A549 (cell line): ENCODE measurements around the gene EPB41L5. TPM values are rescaled to one million over a fixed set of nuclear protein-coding genes. Genes with fewer than 3 reads are reported as not detected.

ENCODE experiments used
- ATAC-seq, 2 experiments: fragments of 200-7000 bp in 1 of 2; fragments of >200 bp in 1 of 2; cut with Nextera tagmentation in 1 of 2; cut with Tn5 transposase in 1 of 2; 3 replicates each; pipeline versions ENCODE4 v1.8.0 to v1.9.1; 2018 to 2020; ENCODE audit warnings: mild to moderate bottlenecking in 1 of 2, moderate library complexity in 1 of 2
- CTCF ChIA-PET: fragments of 300-600 bp; sonication (Branson Sonifier 250); formaldehyde crosslinking; extraction: SDS; loops from one replicate; lab custom pipeline; 2021; ENCODE audit warnings: antibody characterized with exemption, inconsistent platforms; lab: Yijun Ruan, JAX
- POLR2A ChIA-PET: fragments of 350-600 bp; formaldehyde crosslinking; extraction: SDS; loops from one replicate; lab custom pipeline; 2021; ENCODE audit warnings: antibody characterized with exemption, inconsistent platforms; lab: Yijun Ruan, JAX
- DNase-seq, 2 experiments: peaks; one replicate each; pipeline versions ENCODE4 v3.0.0 to v3.0.0-alpha.2; 2011 to 2016; ENCODE audit warnings: low read depth in 1 of 2, low spot score in 1 of 2
- FAIRE-seq: peaks from 2 replicates; lab custom pipeline; 2011; peaks lifted over from hg19 to GRCh38; lab: Jason Lieb, UNC
- H3K27ac ChIP-seq, 2 experiments: fragments of >200 bp; sonication (Bioruptor Twin); formaldehyde crosslinking; 3 replicates each; pipeline ENCODE4 v1.5.1; 2016 to 2017
- H3K4me1 ChIP-seq: fragments of >200 bp; sonication (Bioruptor Twin); formaldehyde crosslinking; 3 replicates; pipeline ENCODE4 v1.6.1; 2016
- H3K4me2 ChIP-seq: fragments of >200 bp; sonication (Bioruptor Twin); formaldehyde crosslinking; 3 replicates; pipeline ENCODE4 v1.6.1; 2016
- H3K4me3 ChIP-seq: fragments of >200 bp; sonication (Bioruptor Twin); formaldehyde crosslinking; 3 replicates; pipeline ENCODE4 v1.5.1; 2016
- H3K9me3 ChIP-seq: fragments of >200 bp; sonication (Bioruptor Twin); formaldehyde crosslinking; 3 replicates; pipeline ENCODE4 v1.6.1; 2016
- BHLHE40 ChIP-seq: IDR thresholded peaks from 2 replicates; pipeline ENCODE4 v1.6.1; 2012; ENCODE audit warnings: low read depth, low read length, inconsistent platforms
- CBX8 ChIP-seq: fragments of 200-600 bp; sonication (generic); IDR thresholded peaks from 2 replicates; pipeline ENCODE4 v1.6.1; 2016
- CEBPB ChIP-seq, 2 experiments: fragments of >200 bp in 1 of 2; sonication (Bioruptor Twin) in 1 of 2; formaldehyde crosslinking in 1 of 2; IDR thresholded peaks; 2 replicates each; pipeline ENCODE4 v1.6.1; 2012 to 2016
- GATA3 ChIP-seq: IDR thresholded peaks from 2 replicates; pipeline ENCODE4 v1.6.1; 2012; ENCODE audit warnings: borderline replicate concordance
- HEYL ChIP-seq: fragments of 250-450 bp; sonication (Bioruptor Pico); IDR thresholded peaks from 2 replicates; pipeline ENCODE4 v1.8.0; 2021; ENCODE audit warnings: mild to moderate bottlenecking, moderate library complexity
- HOXB13 ChIP-seq: fragments of 250-450 bp; sonication (Bioruptor Pico); IDR thresholded peaks from 2 replicates; pipeline ENCODE4 v1.5.0; 2020; ENCODE audit warnings: low read depth, mild to moderate bottlenecking, moderate library complexity
- HOXB5 ChIP-seq: fragments of 250-450 bp; sonication (Bioruptor Pico); IDR thresholded peaks from 2 replicates; pipeline ENCODE4 v1.5.0; 2020; ENCODE audit warnings: mild to moderate bottlenecking, moderate library complexity
- JUNB ChIP-seq: fragments of >200 bp; sonication (Bioruptor Twin); formaldehyde crosslinking; IDR thresholded peaks from 2 replicates; pipeline ENCODE4 v1.6.1; 2016
- KDM1A ChIP-seq: fragments of 200-600 bp; sonication (generic); IDR thresholded peaks from 2 replicates; pipeline ENCODE4 v1.6.1; 2016; ENCODE audit warnings: low read depth, mild to moderate bottlenecking
- MAFK ChIP-seq: fragments of 450-650 bp; IDR thresholded peaks from 2 replicates; pipeline ENCODE4 v1.6.1; 2014; ENCODE audit not compliant: partially characterized antibody
- MYC ChIP-seq: IDR thresholded peaks from 2 replicates; pipeline ENCODE4 v1.6.1; 2012; ENCODE audit warnings: mild to moderate bottlenecking, inconsistent platforms, low read length, improper control_type of control experiment, borderline replicate concordance
- NFE2L2 ChIP-seq: fragments of 150-350 bp; conservative IDR thresholded peaks from 2 replicates; pipeline ENCODE4 v1.6.1; 2014; ENCODE audit warnings: low read length
- NR3C1 ChIP-seq: fragments of >200 bp; sonication (Bioruptor Twin); formaldehyde crosslinking; IDR thresholded peaks from 3 replicates; pipeline ENCODE4 v1.6.1; 2017
- POLR2A ChIP-seq: IDR thresholded peaks from 2 replicates; pipeline ENCODE4 v1.6.1; 2012; ENCODE audit warnings: mild to moderate bottlenecking, low read length
- SMC3 ChIP-seq: fragments of >200 bp; sonication (Bioruptor Twin); formaldehyde crosslinking; IDR thresholded peaks from 3 replicates; pipeline ENCODE4 v1.6.1; 2018; ENCODE audit warnings: inconsistent platforms
- ZC3H11A ChIP-seq: fragments of 450-650 bp; IDR thresholded peaks from 2 replicates; pipeline ENCODE4 v1.6.1; 2014; ENCODE audit warnings: antibody characterized with exemption, mild to moderate bottlenecking
- ZFP36 ChIP-seq: fragments of 450-650 bp; IDR thresholded peaks from 2 replicates; pipeline ENCODE4 v1.6.1; 2014; ENCODE audit warnings: borderline replicate concordance; ENCODE audit not compliant: partially characterized antibody
- WGBS: methylation state at CpG from one replicate; pipeline ENCODE4 v1.1.6; 2017; ENCODE audit errors: missing lambda C conversion rate; 5-methylcytosine and 5-hydroxymethylcytosine counted together
- polyA plus RNA-seq, 4 experiments: library from polyadenylated mRNA; depleted of rRNA in 3 of 4; stranded (reverse); fragments of >200 nt; fragmentation: RNase III in 1 of 4; extraction: RNeasy Plus Mini Kit Qiagen cat#74134 plus additional on column Dnase treatment in 1 of 4; gene quantifications; 2 replicates in 3 of 4; 3 replicates in 1 of 4; pipeline ENCODE4 v1.2.3, GENCODE V29; 2011 to 2017
- TF ChIP-seq, protein P1 (sequence below): fragments of >200 bp; sonication (Bioruptor Twin); formaldehyde crosslinking; IDR thresholded peaks from 3 replicates; pipeline ENCODE4 v1.6.1; 2016
- TF ChIP-seq, protein P2 (sequence below): fragments of 250-450 bp; sonication (Bioruptor Pico); IDR thresholded peaks from 2 replicates; pipeline ENCODE4 v1.5.0; 2020; ENCODE audit warnings: low read depth, mild to moderate bottlenecking, moderate library complexity
- TF ChIP-seq, protein P3 (sequence below): fragments of >200 bp; sonication (Bioruptor Twin); formaldehyde crosslinking; IDR thresholded peaks from 3 replicates; pipeline ENCODE4 v1.5.1; 2016

Gene EPB41L5
- polyA plus RNA-seq, 2 of the 4 experiments (the other 2 are of a cell fraction) = 5.8 to 33.0 TPM

DNA sequence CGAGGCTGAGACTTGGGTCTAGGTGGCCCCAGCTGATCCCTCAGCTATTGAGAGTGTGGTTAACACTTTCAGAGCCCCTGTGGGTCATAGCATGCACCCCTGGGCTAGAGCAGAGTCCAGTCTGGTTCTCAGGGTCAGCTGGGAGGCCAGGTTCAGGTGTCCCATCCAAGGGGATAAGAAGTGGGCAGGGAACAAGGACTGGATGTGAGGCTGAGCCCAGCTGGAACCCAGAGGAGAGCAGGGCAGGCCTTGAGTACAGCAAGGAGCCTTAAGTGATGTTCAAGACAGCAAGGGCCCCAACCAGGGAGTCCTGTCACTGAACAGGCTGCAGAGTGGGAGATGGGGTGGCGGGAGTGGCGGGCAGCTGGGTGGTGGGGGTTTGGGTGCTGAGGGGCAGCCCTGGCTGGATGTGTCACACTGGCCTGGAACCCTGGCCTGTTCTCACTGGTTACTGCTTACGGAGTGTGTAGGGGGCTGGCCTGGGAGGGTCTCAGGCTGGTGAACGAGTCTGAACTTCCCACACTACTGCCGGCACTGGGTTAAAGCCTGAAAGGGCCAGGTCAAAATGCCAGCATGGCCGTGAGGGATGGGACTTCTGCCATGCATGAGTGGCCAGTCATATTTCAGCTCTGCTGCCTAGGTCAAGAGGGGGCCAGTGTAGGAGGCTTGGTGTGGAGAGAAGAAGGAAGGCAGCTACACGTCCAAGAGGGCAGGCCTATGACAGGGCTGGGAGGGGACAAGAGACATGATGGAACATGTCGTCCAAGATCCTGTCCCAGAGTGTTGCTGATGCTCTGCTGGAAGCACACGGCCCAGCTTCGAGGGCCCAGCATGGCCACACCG is 196.8 kb downstream of the EPB41L5 start:
- ChIA-PET POLR2A (interaction anchor here (0.6 to 1.5 kb wide), 3 partner anchors 14 to 1224 kb away, joined by 3 to 4 read pairs (median 3); partner anchors contain the start of gene TMEM185B), CTCF (interaction anchor here (1.1 to 1.3 kb wide), 2 partner anchors 11 to 105 kb away, joined by 3 to 4 read pairs; no protein-coding TSS in a partner anchor)
- Histone ChIP-seq H3K4me3 (no peak overlapping the region), H3K4me1 (no peaks in the 10 kb centered on the region), H3K27ac (no peak overlapping the region), H3K9me3 (no peaks in the 10 kb centered on the region), H3K4me2 (no peak overlapping the region)
- 69% methylated on average over 11 of the region's 12 CpGs for WGBS
- DNase-seq (no peak), ATAC-seq (no peak), FAIRE-seq (no peak)
- TF ChIP-seq KDM1A (no peak), GATA3 (no peak)

DNA sequence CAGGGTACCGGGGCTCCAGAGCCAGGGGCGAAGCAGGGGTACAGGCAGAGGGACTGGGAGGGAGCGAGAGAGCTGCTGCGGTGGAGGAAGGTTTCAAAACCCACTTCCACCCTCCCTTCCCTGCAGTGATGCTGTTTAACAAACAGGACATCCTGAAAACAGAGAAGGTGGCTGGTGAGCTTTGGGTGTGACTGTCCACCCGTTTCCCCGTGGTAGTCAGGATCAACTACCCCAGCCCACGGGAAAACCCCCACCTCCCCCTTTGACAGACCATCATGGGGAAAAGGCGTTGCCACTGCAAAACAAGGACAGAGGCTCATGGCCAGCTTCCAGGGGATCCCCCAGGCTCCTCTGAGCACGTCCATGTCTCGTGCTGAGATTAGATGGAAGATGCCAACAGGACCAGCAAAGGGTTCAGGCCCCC is 197.4 kb downstream of the EPB41L5 start:
- no peak for FAIRE-seq
- no peak for ATAC-seq
- no peak overlapping the region for H3K4me3 ChIP-seq
- ChIA-PET CTCF (no interaction called here), POLR2A (interaction anchor here (0.6 to 0.9 kb wide), 2 partner anchors 13 to 1223 kb away, joined by 3 to 4 read pairs; partner anchors contain the start of gene TMEM185B)
- no peaks in the 10 kb centered on the region for H3K4me1 ChIP-seq
- H3K9me3 ChIP-seq = no peaks in the 10 kb centered on the region
- H3K4me2 ChIP-seq = no peak overlapping the region
- no peak for DNase-seq
- H3K27ac ChIP-seq = no peak overlapping the region
- no peak for TF ChIP-seq ZC3H11A
- no peak for TF ChIP-seq MAFK
- TF ChIP-seq CBX8 = no peak
- TF ChIP-seq NFE2L2 = no peak
- WGBS = 74% methylated on average over 10 of the region's 10 CpGs

DNA sequence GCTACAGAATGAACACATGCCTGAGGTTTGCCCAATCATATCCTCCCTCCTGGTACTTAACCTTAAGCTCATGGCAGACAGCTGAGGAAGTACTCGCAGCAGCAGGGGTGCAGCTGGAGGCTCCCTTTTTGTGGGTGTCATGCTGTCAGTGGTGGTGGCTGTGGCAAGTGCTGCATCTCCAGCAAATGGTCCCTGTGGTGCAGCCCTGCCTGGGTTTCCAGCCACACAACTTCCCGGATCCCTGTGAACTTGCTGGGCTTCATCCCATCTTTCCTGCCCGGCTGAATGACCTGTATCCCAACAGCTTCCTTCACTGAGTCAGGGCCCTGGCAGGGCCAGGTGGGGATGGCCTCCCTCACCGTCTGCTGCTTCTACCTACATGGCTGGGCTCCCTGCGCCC is 205.3 kb downstream of the EPB41L5 start:
- DNase-seq = no peak
- no peak overlapping the region for H3K4me3 ChIP-seq
- POLR2A ChIA-PET = interaction anchor here (1.0 to 1.7 kb wide), 2 partner anchors 9 to 34 kb away, joined by 3 to 6 read pairs; no protein-coding TSS in a partner anchor
- H3K4me1 ChIP-seq = peaks cover 14% of the 10 kb centered on the region; the same call in 2 of the 3 replicates
- no peak for TF ChIP-seq ZFP36
- TF ChIP-seq MYC = no peak
- no peak for TF ChIP-seq HOXB5 (CRISPR knock-in tag)
- no peak for TF ChIP-seq BHLHE40
- TF ChIP-seq, protein P1, sequence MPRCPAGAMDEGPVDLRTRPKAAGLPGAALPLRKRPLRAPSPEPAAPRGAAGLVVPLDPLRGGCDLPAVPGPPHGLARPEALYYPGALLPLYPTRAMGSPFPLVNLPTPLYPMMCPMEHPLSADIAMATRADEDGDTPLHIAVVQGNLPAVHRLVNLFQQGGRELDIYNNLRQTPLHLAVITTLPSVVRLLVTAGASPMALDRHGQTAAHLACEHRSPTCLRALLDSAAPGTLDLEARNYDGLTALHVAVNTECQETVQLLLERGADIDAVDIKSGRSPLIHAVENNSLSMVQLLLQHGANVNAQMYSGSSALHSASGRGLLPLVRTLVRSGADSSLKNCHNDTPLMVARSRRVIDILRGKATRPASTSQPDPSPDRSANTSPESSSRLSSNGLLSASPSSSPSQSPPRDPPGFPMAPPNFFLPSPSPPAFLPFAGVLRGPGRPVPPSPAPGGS = no peak
- TF ChIP-seq CBX8 = no peak
- no peak for TF ChIP-seq POLR2A
- TF ChIP-seq JUNB = no peak
- TF ChIP-seq ZC3H11A = no peak
- TF ChIP-seq, protein P2, sequence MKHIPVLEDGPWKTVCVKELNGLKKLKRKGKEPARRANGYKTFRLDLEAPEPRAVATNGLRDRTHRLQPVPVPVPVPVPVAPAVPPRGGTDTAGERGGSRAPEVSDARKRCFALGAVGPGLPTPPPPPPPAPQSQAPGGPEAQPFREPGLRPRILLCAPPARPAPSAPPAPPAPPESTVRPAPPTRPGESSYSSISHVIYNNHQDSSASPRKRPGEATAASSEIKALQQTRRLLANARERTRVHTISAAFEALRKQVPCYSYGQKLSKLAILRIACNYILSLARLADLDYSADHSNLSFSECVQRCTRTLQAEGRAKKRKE = no peak
- TF ChIP-seq CEBPB (IDR thresholded peaks at IDR 0.05) = no peak
- no peak for TF ChIP-seq NR3C1
- TF ChIP-seq SMC3 = no peak
- WGBS = 92% methylated on average over 5 of the region's 5 CpGs
- no peak overlapping the region for H3K27ac ChIP-seq
- no peaks in the 10 kb centered on the region for H3K9me3 ChIP-seq
- no peak for FAIRE-seq
- CTCF ChIA-PET = interaction anchor here (0.6 to 0.8 kb wide), 2 partner anchors 43 to 453 kb away, joined by 3 to 4 read pairs; no protein-coding TSS in a partner anchor
- no peak overlapping the region for H3K4me2 ChIP-seq
- ATAC-seq = no peak

DNA sequence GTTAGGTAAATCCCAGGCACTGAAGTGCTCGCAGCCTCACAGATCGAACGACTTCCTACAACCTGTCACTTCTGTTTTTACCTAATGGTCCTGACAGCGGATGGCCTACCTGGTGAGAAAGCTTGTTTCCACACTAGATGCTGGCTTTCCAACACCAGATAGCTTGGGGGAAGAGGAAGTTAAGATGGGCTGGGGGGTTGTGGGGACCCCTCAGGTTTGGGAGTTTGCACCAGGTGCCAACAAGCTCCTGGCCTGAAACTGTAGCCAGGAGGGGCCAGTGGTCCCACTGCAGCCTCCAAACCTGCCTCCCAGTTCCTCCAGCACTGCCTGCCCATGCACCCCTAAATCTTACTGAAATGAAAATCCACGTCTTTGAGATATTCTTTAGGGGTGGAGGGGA is 206.4 kb downstream of the EPB41L5 start:
- ChIA-PET POLR2A (interaction anchor here (0.6 to 1.7 kb wide), 3 partner anchors 33 to 419 kb away, joined by 4 to 6 read pairs (median 5); no protein-coding TSS in a partner anchor), CTCF (interaction anchor here (1.0 to 1.3 kb wide), 3 partner anchors 9 to 109 kb away, joined by 3 to 4 read pairs (median 3); no protein-coding TSS in a partner anchor)
- no peak overlapping the region for H3K4me3 ChIP-seq
- H3K27ac ChIP-seq = no peak overlapping the region
- peaks cover 19% of the 10 kb centered on the region for H3K4me1 ChIP-seq
- TF ChIP-seq HOXB13 (CRISPR knock-in tag) = no peak
- TF ChIP-seq, protein P3, sequence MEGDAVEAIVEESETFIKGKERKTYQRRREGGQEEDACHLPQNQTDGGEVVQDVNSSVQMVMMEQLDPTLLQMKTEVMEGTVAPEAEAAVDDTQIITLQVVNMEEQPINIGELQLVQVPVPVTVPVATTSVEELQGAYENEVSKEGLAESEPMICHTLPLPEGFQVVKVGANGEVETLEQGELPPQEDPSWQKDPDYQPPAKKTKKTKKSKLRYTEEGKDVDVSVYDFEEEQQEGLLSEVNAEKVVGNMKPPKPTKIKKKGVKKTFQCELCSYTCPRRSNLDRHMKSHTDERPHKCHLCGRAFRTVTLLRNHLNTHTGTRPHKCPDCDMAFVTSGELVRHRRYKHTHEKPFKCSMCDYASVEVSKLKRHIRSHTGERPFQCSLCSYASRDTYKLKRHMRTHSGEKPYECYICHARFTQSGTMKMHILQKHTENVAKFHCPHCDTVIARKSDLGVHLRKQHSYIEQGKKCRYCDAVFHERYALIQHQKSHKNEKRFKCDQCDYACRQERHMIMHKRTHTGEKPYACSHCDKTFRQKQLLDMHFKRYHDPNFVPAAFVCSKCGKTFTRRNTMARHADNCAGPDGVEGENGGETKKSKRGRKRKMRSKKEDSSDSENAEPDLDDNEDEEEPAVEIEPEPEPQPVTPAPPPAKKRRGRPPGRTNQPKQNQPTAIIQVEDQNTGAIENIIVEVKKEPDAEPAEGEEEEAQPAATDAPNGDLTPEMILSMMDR = no peak
- no peak for TF ChIP-seq ZFP36
- TF ChIP-seq CBX8 = no peak
- TF ChIP-seq HEYL (CRISPR knock-in tag) = no peak
- TF ChIP-seq MAFK = no peak
- no peaks in the 10 kb centered on the region for H3K9me3 ChIP-seq
- WGBS = 96% methylated on average over 5 of the region's 5 CpGs
- no peak for DNase-seq
- no peak for ATAC-seq
- H3K4me2 ChIP-seq = no peak overlapping the region
- FAIRE-seq = no peak
